Thyroid gland (tissue), 4 donors: Measurements from ENCODE around the gene RPL27A. TPM values are rescaled to one million over a fixed set of nuclear protein-coding genes. Genes with fewer than 3 reads are reported as not detected.

Source experiments
- DNase-seq, 2 donors: peaks; one replicate each; pipeline ENCODE4 v3.0.0-alpha.2; 2019
- H3K27ac ChIP-seq, 3 donors: fragments of 200-600 bp; sonication (generic); 1 replicate in 2 of 3; 2 replicates in 1 of 3; pipeline ENCODE4 v1.5.1; 2016 to 2019; ENCODE audit warnings: mild to moderate bottlenecking in 1 of 3, moderate library complexity in 1 of 3
- H3K27me3 ChIP-seq: fragments of 200-600 bp; sonication (generic); one replicate; pipeline ENCODE4 v1.5.1; 2019
- H3K36me3 ChIP-seq, 2 donors: fragments of 200-600 bp; sonication (generic); one replicate each; pipeline ENCODE4 v1.5.1; 2016 to 2019
- H3K4me1 ChIP-seq, 2 donors: fragments of 200-600 bp; sonication (generic); one replicate each; pipeline ENCODE4 v1.5.1; 2017 to 2019
- H3K4me3 ChIP-seq, 3 donors: fragments of 200-600 bp; sonication (generic); replicated peaks in 1 of 3; 1 replicate in 2 of 3; 2 replicates in 1 of 3; pipeline ENCODE4 v1.5.1; 2016; ENCODE audit warnings: mild to moderate bottlenecking in 1 of 3
- H3K9me3 ChIP-seq: fragments of 200-600 bp; sonication (generic); one replicate; pipeline ENCODE4 v1.5.1; 2017
- CTCF ChIP-seq, 6 experiments: fragments of 200-600 bp in 3 of 6; fragments of 450-650 bp in 3 of 6; sonication (generic) in 3 of 6; IDR thresholded peaks; one replicate each; pipeline ENCODE4 v1.5.1; 2016 to 2019; ENCODE audit warnings: antibody characterized with exemption in 6 of 6, mild to moderate bottlenecking in 2 of 6, inconsistent platforms in 1 of 6, moderate library complexity in 1 of 6
- POLR2A ChIP-seq, 2 donors: fragments of 450-650 bp; IDR thresholded peaks; one replicate each; pipeline ENCODE4 v1.6.1; 2017; ENCODE audit warnings: antibody characterized with exemption in 2 of 2, mild to moderate bottlenecking in 2 of 2, moderate library complexity in 1 of 2
- WGBS, 2 donors: methylation state at CpG; one replicate each; pipeline ENCODE4 v1.1.5; 2017; 5-methylcytosine and 5-hydroxymethylcytosine counted together
- intact Hi-C: fragments of 100-400 bp; cut with DNase I; formaldehyde crosslinking; loops from one replicate; pipeline ENCODE4 v1.15.1; 2023
- total RNA-seq, 4 donors: library from RNA; depleted of rRNA; stranded (reverse); fragments of >200 nt; gene quantifications; one replicate each; pipeline ENCODE4 v1.2.3, GENCODE V29; 2016

Gene RPL27A
- total RNA-seq, 4 donors from 2014 or later, result 1,071 to 3,396 (median 1,647) TPM

- intact Hi-C loops, result no loop called here
- H3K27me3 ChIP-seq, result no peaks in the 10 kb centered on the region
- DNase-seq, result peak; percentile 76 to 85
- peaks cover 0 to 8% of the 10 kb centered on the region in 2 donors for H3K36me3 ChIP-seq
- TF ChIP-seq POLR2A (IDR thresholded peaks at IDR 0.05), result peak in 1 of 2 donors; percentile 65
- TF ChIP-seq CTCF (IDR thresholded peaks at IDR 0.05), result no peak
- H3K27ac ChIP-seq, result peak overlapping the region; percentile 82 to 96 (median 88)
- H3K9me3 ChIP-seq, result no peaks in the 10 kb centered on the region
- H3K4me3 ChIP-seq, result no peak overlapping the region
- peaks cover 25 to 32% of the 10 kb centered on the region in 2 donors for H3K4me1 ChIP-seq
- 40 to 43% methylated on average over 12 of the region's 12 CpGs for WGBS, 2 donors
These were observed 26.5 kb downstream of the RPL27A start for GRCh38 chr11:8709002-8709672.

- no peak for DNase-seq
- Histone ChIP-seq H3K27me3 (no peaks in the 10 kb centered on the region), H3K9me3 (no peaks in the 10 kb centered on the region), H3K27ac (peak overlapping the region; percentile 82 to 96 (median 88)), H3K36me3 (peaks cover 0 to 8% of the 10 kb centered on the region in 2 donors), H3K4me3 (no peak overlapping the region), H3K4me1 (peaks cover 25 to 38% of the 10 kb centered on the region in 2 donors)
- WGBS, 2 donors, result 88 to 93% methylated on average over 4 of the region's 4 CpGs
- TF ChIP-seq POLR2A (IDR thresholded peaks at IDR 0.05), result no peak
- TF ChIP-seq CTCF (IDR thresholded peaks at IDR 0.05), result no peak
- intact Hi-C loops, result no loop called here
These were observed 27.2 kb downstream of the RPL27A start for GRCh38 chr11:8709777-8710176.

- peaks cover 0 to 8% of the 10 kb centered on the region in 2 donors for H3K36me3 ChIP-seq
- no peaks in the 10 kb centered on the region for H3K9me3 ChIP-seq
- WGBS, 2 donors, result 78 to 80% methylated on average over 5 of the region's 5 CpGs
- H3K4me3 ChIP-seq, result no peak overlapping the region
- H3K4me1 ChIP-seq, result peaks cover 30 to 55% of the 10 kb centered on the region in 2 donors
- H3K27ac ChIP-seq, result no peak overlapping the region
- DNase-seq, result no peak
- H3K27me3 ChIP-seq, result no peaks in the 10 kb centered on the region
- TF ChIP-seq POLR2A (IDR thresholded peaks at IDR 0.05) (no peak), CTCF (IDR thresholded peaks at IDR 0.05) (no peak)
- intact Hi-C loops, result no loop called here
These were observed 29.4 kb downstream of the RPL27A start for GRCh38 chr11:8711895-8712442.

- Histone ChIP-seq H3K4me3 (no peak overlapping the region), H3K27ac (no peak overlapping the region), H3K27me3 (no peaks in the 10 kb centered on the region), H3K9me3 (no peaks in the 10 kb centered on the region), H3K4me1 (peaks cover 30 to 55% of the 10 kb centered on the region in 2 donors), H3K36me3 (peaks cover 0 to 8% of the 10 kb centered on the region in 2 donors)
- WGBS, 2 donors, result 94 to 97% methylated on average over 10 to 12 of the region's 12 CpGs
- DNase-seq, result no peak
- intact Hi-C loops, result no loop called here
- TF ChIP-seq POLR2A (IDR thresholded peaks at IDR 0.05), result no peak
- no peak for TF ChIP-seq CTCF (IDR thresholded peaks at IDR 0.05)
These were observed 29.9 kb downstream of the RPL27A start for GRCh38 chr11:8712506-8712905.

- 89 to 93% methylated on average over 8 of the region's 8 CpGs for WGBS, 2 donors
- intact Hi-C loops, result no loop called here
These were observed 31.3 kb downstream of the RPL27A start for GRCh38 chr11:8713760-8714454.

More at GRCh38 chr11:8713760-8714454, 31.3 kb downstream of the RPL27A start:
- Histone ChIP-seq H3K9me3 (no peaks in the 10 kb centered on the region), H3K36me3 (peaks cover 0 to 8% of the 10 kb centered on the region in 2 donors), H3K27ac (peak overlapping the region in 2 of 3 donors; percentile 13 to 19), H3K4me3 (no peak overlapping the region), H3K4me1 (peaks cover 32 to 56% of the 10 kb centered on the region in 2 donors), H3K27me3 (no peaks in the 10 kb centered on the region)
- no peak for TF ChIP-seq POLR2A (IDR thresholded peaks at IDR 0.05)
- no peak for TF ChIP-seq CTCF (IDR thresholded peaks at IDR 0.05)
- DNase-seq, result no peak
